GM12801 (cell line): Measurements from ENCODE around the gene LSAMP.

Source experiments
- TF ChIP-seq, protein P1 (sequence below): IDR thresholded peaks from one replicate; pipeline ENCODE4 v1.5.1; 2011; ENCODE audit warnings: control low read depth; ENCODE audit not compliant: insufficient read length; ENCODE audit errors: extremely low read depth

The LSAMP gene

GRCh38 chr3:116039651-116039985 is 405.7 kb downstream of the LSAMP start:
- TF ChIP-seq, protein P1, sequence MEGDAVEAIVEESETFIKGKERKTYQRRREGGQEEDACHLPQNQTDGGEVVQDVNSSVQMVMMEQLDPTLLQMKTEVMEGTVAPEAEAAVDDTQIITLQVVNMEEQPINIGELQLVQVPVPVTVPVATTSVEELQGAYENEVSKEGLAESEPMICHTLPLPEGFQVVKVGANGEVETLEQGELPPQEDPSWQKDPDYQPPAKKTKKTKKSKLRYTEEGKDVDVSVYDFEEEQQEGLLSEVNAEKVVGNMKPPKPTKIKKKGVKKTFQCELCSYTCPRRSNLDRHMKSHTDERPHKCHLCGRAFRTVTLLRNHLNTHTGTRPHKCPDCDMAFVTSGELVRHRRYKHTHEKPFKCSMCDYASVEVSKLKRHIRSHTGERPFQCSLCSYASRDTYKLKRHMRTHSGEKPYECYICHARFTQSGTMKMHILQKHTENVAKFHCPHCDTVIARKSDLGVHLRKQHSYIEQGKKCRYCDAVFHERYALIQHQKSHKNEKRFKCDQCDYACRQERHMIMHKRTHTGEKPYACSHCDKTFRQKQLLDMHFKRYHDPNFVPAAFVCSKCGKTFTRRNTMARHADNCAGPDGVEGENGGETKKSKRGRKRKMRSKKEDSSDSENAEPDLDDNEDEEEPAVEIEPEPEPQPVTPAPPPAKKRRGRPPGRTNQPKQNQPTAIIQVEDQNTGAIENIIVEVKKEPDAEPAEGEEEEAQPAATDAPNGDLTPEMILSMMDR = no peak

DNA sequence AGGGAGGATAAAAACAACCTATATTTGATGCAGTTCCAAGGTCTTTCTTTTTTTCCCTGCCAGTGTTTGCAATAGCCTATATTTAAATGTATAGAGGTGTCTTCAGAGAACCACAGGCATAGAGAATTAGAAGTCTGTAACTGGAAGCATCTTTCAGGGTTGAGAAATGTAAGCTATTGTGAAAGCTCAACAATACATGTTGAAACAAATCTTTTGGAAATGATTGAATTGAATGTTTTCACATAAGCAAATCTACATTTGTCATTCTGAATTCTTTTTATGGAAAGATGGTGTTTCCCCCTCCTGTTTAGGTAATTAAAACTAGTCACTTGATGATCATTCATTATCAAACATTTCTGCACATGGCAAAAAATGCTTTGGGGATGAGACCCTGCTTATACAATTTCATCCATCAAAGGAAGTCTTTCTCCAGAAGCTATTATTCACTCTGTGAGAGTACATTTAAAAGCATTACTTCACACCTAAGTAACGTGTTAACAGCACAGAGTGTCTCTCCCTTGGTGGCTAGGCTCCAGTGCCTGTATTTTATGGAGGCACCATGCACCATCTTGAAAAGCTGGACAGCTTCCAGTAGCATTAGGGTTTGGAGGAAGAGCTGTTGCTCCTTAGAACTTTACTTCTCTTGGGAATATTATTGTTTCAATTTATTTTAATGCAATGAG is 406.2 kb downstream of the LSAMP start:
- TF ChIP-seq, protein P1 = no peak

DNA sequence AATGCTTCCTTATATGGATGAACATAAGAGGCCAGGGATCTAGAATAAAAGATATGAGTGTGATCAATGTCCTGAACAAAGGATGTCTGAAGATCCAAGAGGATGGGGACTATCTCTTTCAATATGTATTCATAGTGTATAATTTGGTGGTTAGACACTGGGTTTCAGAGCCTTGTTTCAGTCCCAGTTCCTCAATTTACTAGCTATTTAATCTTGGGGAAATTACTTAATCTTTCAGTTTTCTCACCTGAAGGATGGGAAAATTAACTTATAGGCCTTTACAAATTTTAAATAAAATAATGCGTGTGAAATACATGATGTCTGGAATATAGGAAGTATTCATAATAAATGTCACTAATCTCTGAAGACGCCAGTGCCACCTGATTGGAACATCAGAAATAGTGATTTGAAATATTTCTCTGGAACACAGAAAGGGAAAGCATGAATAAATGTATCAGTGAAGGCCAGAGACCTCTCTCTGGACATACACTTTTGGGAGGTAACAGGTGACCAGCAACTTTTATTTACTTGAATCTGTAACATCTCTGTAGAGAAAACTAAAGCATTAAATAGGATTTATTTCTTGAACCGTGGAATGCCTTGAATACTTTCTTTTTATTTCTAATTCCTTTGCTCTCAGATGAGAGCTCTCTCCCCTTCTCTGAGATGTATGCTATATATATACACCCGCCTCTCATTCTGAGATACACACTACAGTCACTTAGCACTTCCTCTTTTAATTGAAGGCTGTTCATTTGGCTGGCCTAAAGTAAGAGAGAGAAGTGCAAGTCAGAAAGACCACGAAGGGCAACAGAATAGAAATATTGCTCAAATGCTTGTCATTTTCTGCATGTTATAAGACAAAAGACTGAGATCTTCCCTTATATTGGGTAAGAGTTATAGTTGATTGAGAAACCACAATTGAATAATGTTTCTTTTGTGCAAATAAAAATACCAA is 407.1 kb downstream of the LSAMP start:
- TF ChIP-seq, protein P1 = no peak

GRCh38 chr3:116035429-116035828 is 409.9 kb downstream of the LSAMP start:
- TF ChIP-seq, protein P1 = no peak

GRCh38 chr3:116034794-116035193 is 410.5 kb downstream of the LSAMP start:
- TF ChIP-seq, protein P1 = no peak

DNA sequence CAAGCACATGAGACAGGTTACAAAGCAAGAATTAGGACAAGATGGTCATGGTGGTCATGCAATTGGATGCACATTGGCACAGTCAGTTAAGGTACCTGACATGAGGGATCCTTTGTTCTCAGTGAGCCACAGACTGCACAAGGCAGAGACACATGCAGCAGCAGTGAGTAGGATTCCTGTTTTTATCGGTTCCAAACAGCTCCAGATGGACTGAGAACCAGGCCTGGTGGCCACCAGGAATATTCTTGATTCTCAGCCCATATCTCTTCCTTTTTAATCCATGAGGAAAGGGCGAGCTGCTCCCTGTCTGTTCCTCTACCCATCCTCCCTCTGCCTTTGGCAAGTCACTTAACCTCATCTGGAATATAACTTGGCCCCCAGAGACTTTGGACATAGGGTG is 411.2 kb downstream of the LSAMP start:
- TF ChIP-seq, protein P1 = no peak

- TF ChIP-seq, protein P1 = no peak
Observed at GRCh38 chr3:116033516-116033915, 411.8 kb downstream of the LSAMP start.
